ENCODE data around the gene LDLRAD4. TPM values are rescaled to one million over a fixed set of nuclear protein-coding genes. Genes with fewer than 3 reads are reported as not detected.

LDLRAD4 gene
- total RNA-seq, 1 experiment from 2014 or later: not detected

GRCh38 chr18:13186687-13187086 lies 31.9 kb upstream of the LDLRAD4 start:
- no peaks in the 10 kb centered on the region for H3K4me1 ChIP-seq (ENCODE audit: insufficient read depth, low read length)
- no peaks in the 10 kb centered on the region for H3K36me3 ChIP-seq (ENCODE audit: low read depth, low read length)
- H3K79me2 ChIP-seq (ENCODE audit: low read length): no peaks in the 10 kb centered on the region
- no peak for ATAC-seq
- no peak overlapping the region for H3K27ac ChIP-seq (ENCODE audit: low read length)
- peaks cover 88% of the 10 kb centered on the region for H3K27me3 ChIP-seq (ENCODE audit: low read length)
- H3F3A ChIP-seq (ENCODE audit: low read length, unreplicated experiment): no peaks in the 10 kb centered on the region
- no TSS peak for BruUV-seq (replicated peaks)
- no peak overlapping the region for H3K4me2 ChIP-seq (ENCODE audit: low read length)
- DNase-seq: no peak
- H3K9me3 ChIP-seq (ENCODE audit: low read length): no peaks in the 10 kb centered on the region
- no peaks in the 10 kb centered on the region for H3K9me2 ChIP-seq (replicated peaks; ENCODE audit: low read length)
- H3K9ac ChIP-seq (ENCODE audit: low read length): no peak overlapping the region
- H2AFZ ChIP-seq (ENCODE audit: low read length): no peak overlapping the region
- no peak overlapping the region for H3K4me3 ChIP-seq (ENCODE audit: low read length)
- ChIA-PET CTCF (interaction anchor here (0.6 kb wide), 1 partner anchor 627 kb away, joined by 3 read pairs; no protein-coding TSS in a partner anchor), POLR2A (ENCODE audit: unreplicated experiment) (no interaction called here)
- H4K20me1 ChIP-seq (ENCODE audit: low read length): no peaks in the 10 kb centered on the region
- intact Hi-C loops (cut with micrococcal nuclease): no loop called here
- TF ChIP-seq EZH2phosphoT487 (IDR thresholded peaks at IDR 0.05; ENCODE audit: borderline replicate concordance, low read length) (no peak), EZH2 (IDR thresholded peaks at IDR 0.05; ENCODE audit: low read length, unreplicated experiment) (no peak)
- TF ChIP-seq, protein P1, sequence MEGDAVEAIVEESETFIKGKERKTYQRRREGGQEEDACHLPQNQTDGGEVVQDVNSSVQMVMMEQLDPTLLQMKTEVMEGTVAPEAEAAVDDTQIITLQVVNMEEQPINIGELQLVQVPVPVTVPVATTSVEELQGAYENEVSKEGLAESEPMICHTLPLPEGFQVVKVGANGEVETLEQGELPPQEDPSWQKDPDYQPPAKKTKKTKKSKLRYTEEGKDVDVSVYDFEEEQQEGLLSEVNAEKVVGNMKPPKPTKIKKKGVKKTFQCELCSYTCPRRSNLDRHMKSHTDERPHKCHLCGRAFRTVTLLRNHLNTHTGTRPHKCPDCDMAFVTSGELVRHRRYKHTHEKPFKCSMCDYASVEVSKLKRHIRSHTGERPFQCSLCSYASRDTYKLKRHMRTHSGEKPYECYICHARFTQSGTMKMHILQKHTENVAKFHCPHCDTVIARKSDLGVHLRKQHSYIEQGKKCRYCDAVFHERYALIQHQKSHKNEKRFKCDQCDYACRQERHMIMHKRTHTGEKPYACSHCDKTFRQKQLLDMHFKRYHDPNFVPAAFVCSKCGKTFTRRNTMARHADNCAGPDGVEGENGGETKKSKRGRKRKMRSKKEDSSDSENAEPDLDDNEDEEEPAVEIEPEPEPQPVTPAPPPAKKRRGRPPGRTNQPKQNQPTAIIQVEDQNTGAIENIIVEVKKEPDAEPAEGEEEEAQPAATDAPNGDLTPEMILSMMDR (conservative IDR thresholded peaks at IDR 0.05; ENCODE audit: low read depth, low read length): no peak

DNA sequence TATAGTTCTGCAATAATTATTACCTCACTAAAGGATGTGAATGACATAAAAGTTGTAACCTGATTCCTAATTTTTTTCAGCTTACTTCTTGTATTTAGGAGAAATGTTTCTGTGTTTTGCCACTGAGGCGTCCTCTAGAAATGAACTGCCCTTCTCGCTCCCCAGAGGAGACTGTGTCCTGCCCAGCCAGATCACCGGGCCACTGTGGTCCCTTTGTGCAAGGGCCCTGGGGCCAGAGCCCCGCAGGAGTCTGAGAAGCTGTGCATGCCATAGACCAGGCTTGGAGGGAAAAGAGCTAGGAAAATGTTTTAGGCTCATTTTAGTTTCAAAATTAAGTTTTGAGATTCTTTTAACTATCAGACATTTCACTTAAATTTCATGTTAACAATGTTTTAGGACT lies 31.1 kb upstream of the LDLRAD4 start:
- Histone ChIP-seq H3K4me1 (ENCODE audit: insufficient read depth, low read length) (no peaks in the 10 kb centered on the region), H3K79me2 (ENCODE audit: low read length) (no peaks in the 10 kb centered on the region), H2AFZ (ENCODE audit: low read length) (no peak overlapping the region), H3K27me3 (ENCODE audit: low read length) (peaks cover 84% of the 10 kb centered on the region), H3K9me2 (replicated peaks; ENCODE audit: low read length) (no peaks in the 10 kb centered on the region), H3K9me3 (ENCODE audit: low read length) (no peaks in the 10 kb centered on the region), H3K27ac (ENCODE audit: low read length) (no peak overlapping the region), H3F3A (ENCODE audit: low read length, unreplicated experiment) (no peaks in the 10 kb centered on the region), H3K9ac (ENCODE audit: low read length) (no peak overlapping the region), H3K36me3 (ENCODE audit: low read depth, low read length) (no peaks in the 10 kb centered on the region), H3K4me3 (ENCODE audit: low read length) (no peak overlapping the region), H3K4me2 (ENCODE audit: low read length) (no peak overlapping the region), H4K20me1 (ENCODE audit: low read length) (no peaks in the 10 kb centered on the region)
- DNase-seq: no peak
- TF ChIP-seq, protein P1 (conservative IDR thresholded peaks at IDR 0.05; ENCODE audit: low read depth, low read length): no peak
- no peak for TF ChIP-seq EZH2 (IDR thresholded peaks at IDR 0.05; ENCODE audit: low read length, unreplicated experiment)
- TF ChIP-seq EZH2phosphoT487 (IDR thresholded peaks at IDR 0.05; ENCODE audit: borderline replicate concordance, low read length): no peak
- ATAC-seq: no peak
- CTCF ChIA-PET: interaction anchor here (0.5 kb wide), 1 partner anchor 28 kb away, joined by 3 read pairs; no protein-coding TSS in a partner anchor
- BruUV-seq (replicated peaks): no TSS peak
- intact Hi-C loops (cut with micrococcal nuclease): no loop called here
- POLR2A ChIA-PET (ENCODE audit: unreplicated experiment): no interaction called here

GRCh38 chr18:13191031-13191430 lies 27.5 kb upstream of the LDLRAD4 start:
- Histone ChIP-seq H3K79me2 (ENCODE audit: low read length) (no peaks in the 10 kb centered on the region), H3F3A (ENCODE audit: low read length, unreplicated experiment) (no peaks in the 10 kb centered on the region), H3K4me3 (ENCODE audit: low read length) (no peak overlapping the region), H3K36me3 (ENCODE audit: low read depth, low read length) (no peaks in the 10 kb centered on the region), H3K9me2 (replicated peaks; ENCODE audit: low read length) (no peaks in the 10 kb centered on the region), H3K9me3 (ENCODE audit: low read length) (no peaks in the 10 kb centered on the region), H3K9ac (ENCODE audit: low read length) (no peak overlapping the region), H3K27me3 (ENCODE audit: low read length) (peaks cover 74% of the 10 kb centered on the region), H4K20me1 (ENCODE audit: low read length) (no peaks in the 10 kb centered on the region), H2AFZ (ENCODE audit: low read length) (no peak overlapping the region), H3K4me1 (ENCODE audit: insufficient read depth, low read length) (no peaks in the 10 kb centered on the region), H3K27ac (ENCODE audit: low read length) (no peak overlapping the region), H3K4me2 (ENCODE audit: low read length) (no peak overlapping the region)
- BruUV-seq (replicated peaks): no TSS peak
- ChIA-PET POLR2A (ENCODE audit: unreplicated experiment) (no interaction called here), CTCF (no interaction called here)
- no peak for DNase-seq
- TF ChIP-seq, protein P1 (conservative IDR thresholded peaks at IDR 0.05; ENCODE audit: low read depth, low read length): no peak
- TF ChIP-seq EZH2 (IDR thresholded peaks at IDR 0.05; ENCODE audit: low read length, unreplicated experiment): no peak
- no peak for TF ChIP-seq EZH2phosphoT487 (IDR thresholded peaks at IDR 0.05; ENCODE audit: borderline replicate concordance, low read length)
- intact Hi-C loops (cut with micrococcal nuclease): no loop called here
- ATAC-seq: no peak
